Uterus (tissue), 4 donors: ENCODE measurements around the gene BBX. TPM values are rescaled to one million over a fixed set of nuclear protein-coding genes. Genes with fewer than 3 reads are reported as not detected.

Source experiments
- DNase-seq, 2 donors: peaks; one replicate each; pipeline ENCODE4 v3.0.0-alpha.2; 2019 to 2020
- H3K27ac ChIP-seq, 2 donors: fragments of 200-600 bp; sonication (generic); 1 replicate in 1 of 2; 2 replicates in 1 of 2; pipeline ENCODE4 v1.5.1; 2016 to 2018
- H3K27me3 ChIP-seq, 2 donors: fragments of 200-600 bp; sonication (generic); one replicate each; pipeline ENCODE4 v1.5.1; 2018 to 2019; ENCODE audit warnings: control low read depth in 1 of 2
- H3K36me3 ChIP-seq, 2 donors: fragments of 200-600 bp; sonication (generic); one replicate each; pipeline ENCODE4 v1.5.1; 2019; ENCODE audit warnings: control low read depth in 1 of 2
- H3K4me1 ChIP-seq, 2 donors: fragments of 200-600 bp; sonication (generic); one replicate each; pipeline ENCODE4 v1.5.1; 2018 to 2019; ENCODE audit warnings: control low read depth in 1 of 2
- H3K4me3 ChIP-seq, 2 donors: fragments of 200-600 bp; sonication (generic); 1 replicate in 1 of 2; 2 replicates in 1 of 2; pipeline ENCODE4 v1.5.1; 2018 to 2019; ENCODE audit warnings: mild to moderate bottlenecking in 1 of 2
- H3K9me3 ChIP-seq, 2 donors: fragments of 200-600 bp; sonication (generic); one replicate each; pipeline ENCODE4 v1.5.1; 2019; ENCODE audit warnings: control low read depth in 1 of 2
- CTCF ChIP-seq, 4 experiments: fragments of 200-600 bp in 2 of 4; fragments of 450-650 bp in 2 of 4; sonication (generic) in 2 of 4; IDR thresholded peaks; one replicate each; pipeline ENCODE4 v1.5.1; 2016 to 2019; ENCODE audit warnings: antibody characterized with exemption in 4 of 4, mild to moderate bottlenecking in 2 of 4, moderate library complexity in 1 of 4
- POLR2A ChIP-seq, 2 donors: fragments of 450-650 bp; IDR thresholded peaks; one replicate each; pipeline ENCODE4 v1.6.1; 2016; ENCODE audit warnings: antibody characterized with exemption in 2 of 2, mild to moderate bottlenecking in 1 of 2, moderate library complexity in 1 of 2
- intact Hi-C: fragments of 100-400 bp; cut with DNase I; formaldehyde crosslinking; loops from one replicate; pipeline ENCODE4 v1.15.1; 2023; ENCODE audit warnings: low total_unique reads
- total RNA-seq, 4 donors: library from RNA; depleted of rRNA in 3 of 4; stranded (reverse); fragments of >200 nt in 3 of 4; gene quantifications; one replicate each; pipeline versions ENCODE4 v1.1.0 to v1.2.4, GENCODE V29; 2014 to 2023
- donor health status: DM: yes; HTN: yes; CAD: no.

Gene BBX
- total RNA-seq, 4 donors from 2014 or later, result 21.5 to 106 (median 63.8) TPM

- Histone ChIP-seq H3K4me1 (no peaks in the 10 kb centered on the region), H3K9me3 (no peaks in the 10 kb centered on the region), H3K4me3 (no peak overlapping the region), H3K27ac (no peak overlapping the region), H3K36me3 (no peaks in the 10 kb centered on the region), H3K27me3 (no peaks in the 10 kb centered on the region)
- TF ChIP-seq CTCF (IDR thresholded peaks at IDR 0.05), result no peak
- no peak for TF ChIP-seq POLR2A (IDR thresholded peaks at IDR 0.05)
- intact Hi-C loops, result no loop called here
- no peak for DNase-seq
Observed at GRCh38 chr3:107729686-107730085, 206.9 kb downstream of the BBX start.

GRCh38 chr3:107734317-107734716 is 211.6 kb downstream of the BBX start:
- TF ChIP-seq CTCF (IDR thresholded peaks at IDR 0.05), result no peak
- no peak for TF ChIP-seq POLR2A (IDR thresholded peaks at IDR 0.05)
- H3K4me1 ChIP-seq, result no peaks in the 10 kb centered on the region
- DNase-seq, result no peak

GRCh38 chr3:107737914-107738313 is 215.2 kb downstream of the BBX start:
- no peaks in the 10 kb centered on the region for H3K4me1 ChIP-seq
- H3K9me3 ChIP-seq, result no peaks in the 10 kb centered on the region
- H3K27ac ChIP-seq, result no peak overlapping the region
- H3K4me3 ChIP-seq, result no peak overlapping the region
- H3K36me3 ChIP-seq, result no peaks in the 10 kb centered on the region
- DNase-seq, result no peak
- TF ChIP-seq CTCF (IDR thresholded peaks at IDR 0.05), result no peak
- no peaks in the 10 kb centered on the region for H3K27me3 ChIP-seq
- intact Hi-C loops, result no loop called here

More at GRCh38 chr3:107734317-107734716, 211.6 kb downstream of the BBX start:
- H3K27ac ChIP-seq, result no peak overlapping the region
- intact Hi-C loops, result no loop called here
- H3K36me3 ChIP-seq, result no peaks in the 10 kb centered on the region
- H3K4me3 ChIP-seq, result no peak overlapping the region
- no peaks in the 10 kb centered on the region for H3K9me3 ChIP-seq
- H3K27me3 ChIP-seq, result no peaks in the 10 kb centered on the region

GRCh38 chr3:107738486-107739183 is 215.9 kb downstream of the BBX start:
- TF ChIP-seq POLR2A (IDR thresholded peaks at IDR 0.05) (no peak), CTCF (IDR thresholded peaks at IDR 0.05) (no peak)
- H3K36me3 ChIP-seq, result no peaks in the 10 kb centered on the region
- no peaks in the 10 kb centered on the region for H3K9me3 ChIP-seq
- H3K27ac ChIP-seq, result no peak overlapping the region
- no peak overlapping the region for H3K4me3 ChIP-seq
- no peak for DNase-seq
- H3K27me3 ChIP-seq, result no peaks in the 10 kb centered on the region
- H3K4me1 ChIP-seq, result no peaks in the 10 kb centered on the region
- intact Hi-C loops, result no loop called here

- H3K9me3 ChIP-seq, result no peaks in the 10 kb centered on the region
- H3K27me3 ChIP-seq, result no peaks in the 10 kb centered on the region
- DNase-seq, result no peak
- TF ChIP-seq CTCF (IDR thresholded peaks at IDR 0.05) (no peak), POLR2A (IDR thresholded peaks at IDR 0.05) (no peak)
- no peak overlapping the region for H3K4me3 ChIP-seq
- no peaks in the 10 kb centered on the region for H3K4me1 ChIP-seq
- no peaks in the 10 kb centered on the region for H3K36me3 ChIP-seq
- intact Hi-C loops, result no loop called here
- no peak overlapping the region for H3K27ac ChIP-seq
Observed at GRCh38 chr3:107739227-107739626, 216.5 kb downstream of the BBX start.
